ENCODE data around the gene SCUBE2.
A peak's percentile ranks its signal among the peaks of the same experiment; 100 is the strongest.
"Not testable (repeated sequence)": the region's sequence is repeated elsewhere in the genome, so short reads cannot be mapped to it uniquely, and the experiment has no call there.

The SCUBE2 gene

DNA sequence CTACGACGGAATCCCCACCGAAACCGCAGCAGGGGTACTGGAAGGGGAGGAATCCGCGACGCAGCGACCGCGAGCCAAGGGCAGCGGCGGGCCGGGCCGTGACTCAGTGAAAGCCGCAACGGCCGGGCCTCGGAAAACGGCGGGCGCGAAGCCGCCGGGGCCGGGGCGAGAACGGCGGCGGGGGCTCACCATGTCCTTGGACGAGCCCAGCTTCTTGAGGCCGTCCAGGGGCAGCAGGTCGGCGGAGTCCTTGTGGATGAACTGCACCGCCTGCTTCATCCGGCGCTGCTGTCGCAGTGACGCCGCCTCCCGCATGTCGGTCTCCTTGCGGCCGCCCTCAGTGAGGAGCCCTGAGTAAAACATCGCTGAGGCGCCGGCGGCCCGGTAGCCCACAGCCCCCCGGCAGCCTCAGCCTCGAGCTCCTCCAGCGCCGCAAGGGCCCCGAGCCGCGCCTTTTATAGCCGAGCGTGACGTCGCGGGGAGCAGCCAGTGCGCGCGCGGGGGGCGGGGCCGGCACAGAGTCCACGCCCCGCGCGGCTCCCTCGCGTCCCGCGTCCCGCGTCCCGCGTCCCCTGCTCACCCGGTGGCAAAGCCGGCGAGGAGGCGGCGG lies 87.7 kb downstream of the SCUBE2 start, which contains the start of gene NRIP3:
Gene NRIP3, minus strand, starts transcription at position 429 of the 610 bp plus-strand sequence. Its CDS starts 66 bp downstream, at position 363.
- peak; percentile 60 for DNase-seq

DNA sequence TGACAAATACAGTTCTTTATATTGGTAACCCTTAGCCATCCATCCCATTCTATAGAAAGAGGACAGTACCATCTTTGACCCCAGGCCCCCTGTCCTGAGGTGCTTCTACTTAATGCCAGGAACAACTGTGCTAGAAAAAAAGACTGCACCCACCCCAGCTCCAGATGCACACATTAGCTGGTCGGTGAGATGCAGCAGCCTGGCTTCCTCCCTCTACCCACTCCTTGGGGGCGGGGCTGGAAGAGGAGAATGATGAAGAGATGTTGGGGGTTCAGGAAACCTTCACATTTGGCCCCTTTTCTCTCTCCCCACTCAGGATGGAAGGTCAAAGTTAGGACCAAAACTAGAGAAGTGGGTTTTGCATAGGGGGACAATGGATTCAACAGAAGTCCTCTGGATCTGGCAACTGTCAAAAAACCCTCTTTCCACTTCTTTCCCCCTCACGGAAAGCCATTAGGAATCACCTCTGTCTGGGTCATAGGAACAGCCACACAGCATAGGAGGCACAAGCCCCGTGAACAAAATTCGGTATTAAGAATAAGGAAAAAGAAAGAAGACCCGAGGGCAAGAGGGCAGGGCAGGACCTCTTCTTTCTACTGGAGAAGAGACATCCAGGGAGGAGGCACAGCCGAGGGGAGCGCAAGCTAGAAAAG lies 88.4 kb downstream of the SCUBE2 start:
- peak; percentile 27 for DNase-seq

DNA sequence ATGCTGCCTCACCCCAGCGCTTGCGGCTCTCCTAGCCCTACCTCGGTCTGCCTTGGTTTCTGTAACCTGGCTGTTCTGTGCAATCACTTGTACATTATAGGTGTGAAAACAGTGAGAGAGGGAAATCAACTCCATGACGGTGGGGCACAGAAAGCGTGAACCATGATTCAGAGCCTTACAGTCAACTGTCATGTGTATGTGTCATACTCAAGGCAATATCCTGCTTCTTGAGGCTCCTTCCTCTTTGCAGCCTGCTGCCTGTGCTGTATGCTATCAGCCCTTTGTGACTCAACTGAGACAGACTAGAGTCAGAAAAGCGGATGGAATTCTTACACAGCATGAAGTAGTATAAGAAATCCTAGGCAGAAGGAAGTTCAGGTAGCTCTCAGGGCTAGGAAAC lies 89.7 kb downstream of the SCUBE2 start:
- DNase-seq = no peak

DNA sequence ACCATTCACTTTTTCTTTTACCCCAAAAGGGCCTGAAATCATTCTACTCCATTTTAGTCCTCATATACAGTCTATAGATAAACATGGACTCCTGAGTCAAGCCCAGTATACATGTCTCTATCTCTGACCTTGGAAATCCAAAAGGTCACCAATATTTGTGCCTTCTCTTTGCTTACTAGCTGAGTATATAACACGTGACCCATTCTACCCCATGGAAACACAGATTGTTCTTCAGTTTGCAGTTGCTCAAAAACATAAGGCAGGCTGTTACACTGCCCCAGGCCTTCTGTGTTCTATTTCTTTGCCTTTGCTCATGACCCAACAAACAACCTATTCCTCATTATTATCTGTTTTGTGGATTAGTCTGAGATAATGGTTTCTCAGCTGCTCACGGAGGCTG lies 93.4 kb downstream of the SCUBE2 start:
- no peak for DNase-seq

DNA sequence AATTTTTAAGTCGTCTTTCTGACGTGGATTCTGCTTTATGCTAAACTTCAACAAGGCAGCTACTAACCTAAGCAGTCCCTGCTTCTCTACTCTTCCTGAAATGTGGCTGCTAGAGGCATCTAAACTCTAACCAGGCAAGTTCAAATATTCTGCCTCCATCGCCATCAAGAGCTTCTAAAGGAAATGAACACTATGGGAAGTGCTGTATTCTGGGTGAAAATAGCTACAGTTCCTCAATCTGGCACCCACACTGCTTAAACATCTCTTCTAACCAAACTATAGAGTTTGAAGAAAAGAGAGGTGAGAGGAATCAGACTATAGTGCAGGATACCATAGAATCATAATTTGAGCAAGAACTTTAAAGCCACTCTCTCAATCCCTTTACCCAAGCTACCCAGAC lies 93.9 kb downstream of the SCUBE2 start:
- no peak for DNase-seq

DNA sequence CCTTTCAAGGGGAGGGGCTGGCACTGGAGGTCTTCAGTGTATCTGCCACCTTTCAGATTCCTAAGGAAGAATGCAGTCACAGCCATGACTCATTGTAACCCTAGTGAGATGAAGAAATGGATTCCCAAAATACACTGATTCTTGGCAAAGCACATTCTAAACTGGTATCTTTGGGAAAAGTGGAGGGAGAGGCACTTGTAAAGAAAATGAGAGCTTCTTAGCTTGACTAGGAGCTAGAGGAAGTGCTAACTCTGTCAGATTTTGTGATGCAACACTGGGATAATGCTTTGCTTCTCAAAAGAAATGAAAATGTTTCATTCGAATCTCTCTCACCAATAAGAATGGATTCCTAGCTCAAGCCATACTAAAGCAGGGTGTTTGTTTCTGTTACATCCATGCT lies 101.9 kb downstream of the SCUBE2 start:
- DNase-seq = no peak

DNA sequence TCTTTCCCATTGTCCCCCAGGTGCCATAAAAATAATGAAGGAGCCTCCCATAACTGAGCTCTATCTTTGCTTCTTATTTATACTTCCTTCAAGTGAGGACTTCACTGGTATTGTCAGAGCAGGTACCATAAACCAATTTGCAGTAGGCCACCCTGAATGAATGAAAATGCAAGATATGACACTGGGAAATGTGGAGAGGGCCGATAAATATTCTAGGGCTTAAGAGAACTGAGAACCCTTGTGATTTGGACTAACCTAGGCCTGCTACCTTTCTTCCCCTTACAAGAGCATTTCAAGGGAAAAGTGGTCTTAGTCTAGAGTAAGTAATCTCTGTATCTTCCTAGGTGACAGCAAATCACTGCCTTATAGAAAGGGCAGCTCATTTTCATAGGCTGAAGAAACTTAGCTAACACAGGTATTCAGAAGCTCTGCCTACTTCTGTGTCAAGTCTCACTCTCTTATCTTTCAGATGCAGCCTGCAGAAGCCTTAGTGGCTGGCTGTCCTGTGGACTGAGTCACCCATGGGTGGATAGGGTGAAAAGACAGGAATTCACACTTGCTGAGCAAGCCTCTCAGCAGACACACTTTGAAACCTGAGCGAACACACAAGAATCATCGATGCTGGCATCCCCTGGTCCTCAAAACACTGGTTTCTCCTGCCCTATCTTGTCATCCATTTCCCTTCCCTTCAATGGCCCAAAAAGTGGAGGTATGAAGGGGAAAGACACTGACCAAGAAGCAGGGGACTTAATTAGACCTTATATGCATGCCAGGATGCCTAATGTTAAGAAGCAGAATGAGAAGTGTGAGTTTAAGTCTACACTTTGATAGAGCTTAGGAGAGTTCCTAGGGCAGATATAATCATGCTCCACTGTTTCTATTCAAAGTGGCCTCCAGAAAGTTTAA lies 102.8 kb downstream of the SCUBE2 start:
- DNase-seq = no peak

DNA sequence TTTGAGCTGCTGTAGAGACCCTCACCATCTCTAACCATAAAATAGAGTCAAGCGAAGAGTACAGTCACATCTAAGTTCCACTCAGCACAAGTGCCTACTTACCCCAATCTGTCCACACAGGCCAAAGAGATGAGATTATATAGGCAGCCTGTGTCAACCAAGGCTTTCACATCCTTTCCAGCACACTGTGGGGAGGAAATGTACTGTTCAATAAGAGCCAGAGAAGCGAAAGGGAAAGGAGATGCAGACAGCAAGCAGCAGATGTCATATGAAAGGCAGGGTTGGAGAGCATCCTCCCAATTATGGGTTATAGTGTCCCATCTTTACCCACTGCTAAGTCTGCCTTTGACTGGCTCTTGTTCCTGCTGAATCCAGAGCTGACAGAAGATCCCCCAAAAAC lies 104.0 kb downstream of the SCUBE2 start:
- DNase-seq = no peak

DNA sequence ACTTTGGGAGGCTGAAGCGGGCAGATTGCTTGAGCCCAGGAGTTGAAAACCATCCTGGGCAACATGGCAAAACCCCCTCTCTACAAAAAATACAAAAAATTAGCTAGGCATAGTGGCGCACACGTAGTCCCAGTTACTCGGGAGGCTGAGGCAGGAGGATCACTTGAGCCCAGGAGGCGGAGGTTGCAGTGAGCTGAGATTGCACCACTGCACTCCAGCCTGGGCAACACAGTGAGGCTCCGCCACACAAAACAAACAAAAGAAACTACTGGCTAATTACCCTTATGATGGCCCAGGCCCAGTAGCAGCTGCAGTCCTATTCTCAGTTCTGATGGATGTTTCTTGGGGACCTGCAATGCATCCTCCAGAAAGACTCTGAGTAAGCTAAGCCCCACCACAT lies 104.6 kb downstream of the SCUBE2 start:
- not testable (repeated sequence) for DNase-seq

DNA sequence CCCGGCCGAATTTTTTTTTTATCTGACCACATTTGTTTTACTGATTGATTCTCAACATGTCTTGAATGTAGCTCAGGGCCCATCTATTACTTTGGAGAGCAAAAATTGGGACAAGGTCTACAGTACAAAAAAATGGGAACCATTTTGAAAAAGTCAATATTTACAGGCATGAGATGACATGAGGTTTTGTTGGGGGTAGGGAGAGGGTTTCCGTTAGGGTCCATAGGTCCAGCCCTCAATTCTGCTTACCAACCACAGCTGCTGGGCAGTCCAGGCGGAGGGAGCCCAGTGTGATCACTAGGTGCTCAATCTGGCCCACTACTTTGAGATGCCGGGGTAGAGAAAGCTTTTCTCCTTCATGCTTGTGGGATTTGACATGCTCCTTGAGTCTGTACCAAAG lies 105.9 kb downstream of the SCUBE2 start:
- no peak for DNase-seq

DNA sequence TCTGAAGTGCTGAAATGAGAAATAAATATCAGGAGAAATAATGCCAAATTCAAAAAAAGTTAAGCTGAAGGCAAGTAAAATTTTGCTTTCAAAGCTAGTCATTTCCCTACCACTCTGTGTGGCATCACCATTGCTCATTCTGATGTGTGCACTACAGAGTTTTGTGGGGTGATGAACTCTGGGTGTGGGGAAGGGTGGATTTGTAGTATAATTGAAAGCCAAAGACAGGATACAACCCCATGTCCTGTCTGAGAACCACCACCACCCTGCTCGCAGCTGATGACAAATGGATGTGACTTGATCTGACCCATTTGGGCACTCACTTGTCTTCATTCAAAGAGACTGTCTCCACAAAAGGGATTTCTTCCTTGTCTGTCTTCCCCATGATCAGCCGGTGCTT lies 107.8 kb downstream of the SCUBE2 start:
- no peak for DNase-seq

DNA sequence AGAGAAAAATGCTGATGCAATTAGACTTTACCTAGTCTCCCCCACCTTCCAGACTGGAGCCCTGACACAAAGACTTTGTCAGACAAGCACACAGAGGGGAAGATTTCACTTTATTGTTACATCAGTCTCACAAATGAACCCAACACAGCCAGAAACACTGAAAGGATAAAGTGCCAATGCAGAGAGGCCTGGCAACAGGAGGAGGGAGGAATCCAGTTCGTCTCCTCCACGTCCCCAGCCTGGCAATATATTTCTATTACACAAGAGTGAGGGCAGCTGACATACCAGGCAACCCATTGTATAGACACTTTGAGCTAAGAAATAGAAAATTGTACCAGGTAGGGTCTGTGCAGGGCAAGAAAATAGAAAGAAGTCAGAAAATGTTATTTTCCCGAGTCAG lies 110.9 kb downstream of the SCUBE2 start:
- DNase-seq = no peak

DNA sequence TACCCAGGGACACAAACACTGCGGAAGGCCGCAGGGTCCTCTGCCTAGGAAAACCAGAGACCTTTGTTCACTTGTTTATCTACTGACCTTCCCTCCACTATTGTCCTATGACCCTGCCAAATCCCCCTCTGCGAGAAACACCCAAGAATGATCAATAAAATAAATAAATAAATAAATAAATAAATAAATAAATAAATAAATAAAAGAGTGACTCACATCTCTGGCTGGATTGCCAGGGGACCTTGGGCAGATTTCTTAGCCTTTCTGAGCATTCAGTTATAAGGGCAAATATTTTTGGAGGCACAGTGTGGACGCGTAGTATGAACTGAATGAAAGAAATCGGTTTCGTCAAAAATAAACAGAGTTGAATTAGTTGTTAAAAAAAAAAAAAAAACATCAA lies 112.0 kb downstream of the SCUBE2 start:
- not testable (repeated sequence) for DNase-seq

DNA sequence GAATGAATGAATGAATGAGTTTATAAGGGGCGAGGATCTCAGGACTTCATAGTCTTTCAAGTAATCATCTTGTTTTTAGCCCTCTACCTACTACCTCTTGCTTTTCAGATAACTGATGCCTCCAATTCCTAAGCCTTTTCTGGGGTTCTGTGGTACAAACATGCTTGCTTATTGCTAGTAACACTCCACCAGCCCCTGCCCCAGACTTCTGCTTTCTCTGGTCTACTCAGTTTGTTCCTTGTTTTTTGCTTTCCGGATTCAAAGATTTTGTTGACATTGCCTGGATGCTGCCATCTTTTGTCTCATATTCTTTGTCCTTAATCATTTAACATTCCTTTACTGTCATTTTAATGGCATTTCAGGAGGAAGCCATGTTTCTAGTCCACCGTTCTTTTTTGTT lies 118.3 kb downstream of the SCUBE2 start:
- no peak for DNase-seq

DNA sequence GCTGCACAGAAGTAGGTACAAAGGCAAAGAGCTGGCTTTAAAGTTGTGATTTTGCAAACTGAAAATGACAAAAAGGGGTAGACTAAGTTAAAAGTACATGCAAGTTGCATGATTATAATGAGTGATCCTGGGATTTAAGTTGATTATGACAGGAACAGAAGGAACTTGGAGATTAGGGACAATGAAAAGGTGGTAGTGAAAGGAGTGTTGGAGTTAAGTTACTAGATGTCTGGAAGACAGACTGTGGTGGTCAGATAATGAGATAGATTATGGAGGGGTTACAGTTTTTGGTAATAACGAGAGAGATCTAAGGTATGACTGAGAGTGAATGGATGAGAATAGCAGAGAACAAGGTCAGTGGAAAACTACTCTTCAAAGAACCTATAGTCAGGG lies 119.5 kb downstream of the SCUBE2 start:
- no peak for DNase-seq

DNA sequence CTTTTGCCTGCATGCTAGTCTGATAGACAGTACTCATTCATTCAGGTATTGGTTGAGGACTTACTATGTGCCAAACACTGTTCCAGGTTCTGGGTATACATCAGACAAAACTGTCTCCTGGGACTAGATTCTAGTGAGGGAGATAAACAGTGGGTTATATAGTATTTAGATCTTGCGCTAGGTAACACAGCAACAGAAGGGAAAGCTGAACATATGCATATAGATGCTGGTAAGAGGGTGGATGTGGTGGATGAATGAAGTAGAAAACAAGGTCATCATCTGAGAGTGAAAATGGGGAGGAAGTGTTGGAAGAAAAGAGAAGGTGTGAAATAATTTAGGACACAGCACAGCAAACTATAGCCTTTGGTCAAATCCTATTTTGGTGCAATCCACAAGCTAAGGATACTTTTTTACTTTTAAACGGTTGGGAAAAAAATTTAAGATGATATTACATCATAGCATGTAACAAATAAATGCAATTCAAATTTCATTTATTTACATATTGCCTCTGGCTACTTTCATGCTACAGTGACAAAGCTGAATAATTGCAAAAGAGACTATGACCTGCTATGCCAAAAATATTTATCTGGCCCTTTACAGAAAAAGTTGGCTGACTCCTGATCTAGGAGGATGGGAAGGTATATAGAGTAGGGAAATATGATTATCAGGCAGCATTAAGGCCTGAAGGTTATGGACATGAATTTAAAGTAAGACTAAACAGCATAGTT lies 120.0 kb downstream of the SCUBE2 start:
- no peak for DNase-seq

Data from NCI-H1105 treated with DMSO at 0.1 percent for 48 hours (cell line).